GM12878 (cell line): Measurements from ENCODE around the gene TARBP1. TPM values are rescaled to one million over a fixed set of nuclear protein-coding genes. Genes with fewer than 3 reads are reported as not detected.

ENCODE experiments used
- BMI1 ChIP-seq: fragments of 450-650 bp; IDR thresholded peaks from 2 replicates; pipeline ENCODE4 v1.6.1; 2016; ENCODE audit warnings: mild to moderate bottlenecking, moderate library complexity, borderline replicate concordance
- CREM ChIP-seq: IDR thresholded peaks from 2 replicates; pipeline ENCODE4 v1.6.1; 2014; ENCODE audit warnings: antibody characterized with exemption, low read depth
- E2F8 ChIP-seq: fragments of 450-650 bp; IDR thresholded peaks from 2 replicates; pipeline ENCODE4 v1.6.1; 2018; ENCODE audit warnings: mild to moderate bottlenecking, low read depth, moderate library complexity; ENCODE audit not compliant: partially characterized antibody
- ETV6 ChIP-seq, 2 experiments: fragments of 450-650 bp in 1 of 2; IDR thresholded peaks in 1 of 2; conservative IDR thresholded peaks in 1 of 2; 2 replicates each; pipeline ENCODE4 v1.6.1; 2014; ENCODE audit warnings: antibody characterized with exemption in 1 of 2, borderline replicate concordance in 1 of 2, low read depth in 1 of 2, mild to moderate bottlenecking in 1 of 2, moderate library complexity in 1 of 2
- HSF1 ChIP-seq: fragments of 150-350 bp; IDR thresholded peaks from 2 replicates; pipeline ENCODE4 v1.6.1; 2014; ENCODE audit warnings: mild to moderate bottlenecking, low read depth, low read length
- IKZF1 ChIP-seq: fragments of 450-650 bp; conservative IDR thresholded peaks from 2 replicates; pipeline ENCODE4 v1.6.1; 2017; ENCODE audit warnings: antibody characterized with exemption, mild to moderate bottlenecking
- IRF5 ChIP-seq: fragments of 450-650 bp; IDR thresholded peaks from 2 replicates; pipeline ENCODE4 v1.6.1; 2017; ENCODE audit warnings: borderline replicate concordance
- KDM1A ChIP-seq: fragments of 200-600 bp; sonication (generic); IDR thresholded peaks from 2 replicates; pipeline ENCODE4 v1.6.1; 2016; ENCODE audit warnings: borderline replicate concordance
- MLLT1 ChIP-seq: fragments of 450-650 bp; IDR thresholded peaks from 2 replicates; pipeline ENCODE4 v1.6.1; 2016; ENCODE audit warnings: mild to moderate bottlenecking
- MYB ChIP-seq: fragments of 150-350 bp; IDR thresholded peaks from 2 replicates; pipeline ENCODE4 v1.6.1; 2014; ENCODE audit warnings: mild to moderate bottlenecking, low read depth, low read length, borderline replicate concordance
- NBN ChIP-seq: fragments of 450-650 bp; IDR thresholded peaks from 2 replicates; pipeline ENCODE4 v1.6.1; 2016
- NFXL1 ChIP-seq: fragments of 450-650 bp; IDR thresholded peaks from 2 replicates; pipeline ENCODE4 v1.6.1; 2017; ENCODE audit warnings: antibody characterized with exemption, mild to moderate bottlenecking, borderline replicate concordance
- PBX3 ChIP-seq: IDR thresholded peaks from 2 replicates; pipeline ENCODE4 v1.6.1; 2011; ENCODE audit warnings: mild to moderate bottlenecking, low read depth, low read length, moderate library complexity; ENCODE audit not compliant: insufficient replicate concordance
- POU2F2 ChIP-seq: IDR thresholded peaks from 3 replicates; pipeline ENCODE4 v1.6.1; 2011; ENCODE audit warnings: low read depth, mild to moderate bottlenecking, low read length, borderline replicate concordance
- RB1 ChIP-seq: fragments of 450-650 bp; formaldehyde crosslinking; IDR thresholded peaks from 2 replicates; pipeline ENCODE4 v1.6.1; 2017; ENCODE audit warnings: mild to moderate bottlenecking, borderline replicate concordance
- RFX5 ChIP-seq: IDR thresholded peaks from 2 replicates; pipeline ENCODE4 v1.6.1; 2011; ENCODE audit warnings: low read depth, low read length, improper control_type of control experiment
- SREBF2 ChIP-seq: IDR thresholded peaks from 2 replicates; pipeline ENCODE4 v1.6.1; 2012; ENCODE audit warnings: mild to moderate bottlenecking, low read length
- ZBTB4 ChIP-seq: fragments of 450-650 bp; formaldehyde crosslinking; IDR thresholded peaks from 2 replicates; pipeline ENCODE4 v1.4.0; 2022; ENCODE audit warnings: mild to moderate bottlenecking, moderate library complexity
- polyA plus RNA-seq, 11 experiments: library from polyadenylated mRNA; depleted of rRNA in 4 of 11; unstranded in 6 of 11; stranded (reverse) in 5 of 11; fragments of >200 nt; fragmentation: Nextera tagmentation in 4 of 11; fragmentation: Illumina TruSeq in 1 of 11; extraction: Ambion mirVana in 4 of 11; extraction: Trizol in 1 of 11; gene quantifications; 1 replicate in 1 of 11; 2 replicates in 10 of 11; pipeline versions ENCODE4 v1.2.1 to v1.2.3, GENCODE V29; 2011 to 2016; ENCODE audit warnings: inconsistent platforms in 2 of 11, missing spikeins in 2 of 11, low read depth in 1 of 11
- total RNA-seq, 4 experiments: library from RNA; depleted of rRNA in 3 of 4; stranded (reverse); fragments of >200 nt in 3 of 4; fragmentation: Illumina TruSeq in 1 of 4; extraction: Trizol in 1 of 4; gene quantifications; 2 replicates each; pipeline versions ENCODE4 v1.2.1 to v1.2.3, GENCODE V29; 2013 to 2021

TARBP1 gene
- total and polyA plus RNA-seq, 10 of the 15 experiments (the other 5 are each of a cell fraction or from before 2014, with no cell fraction given) = 10.8 to 94.4 (median 35.3) TPM

GRCh38 chr1:234398849-234399381 lies 80.1 kb downstream of the TARBP1 start (continued):
- TF ChIP-seq POU2F2 = no peak
- 0 out of 2 replicates have a peak, but pooled peaks have one; percentile 31 for TF ChIP-seq IKZF1
- no peak for TF ChIP-seq ETV6 (conservative IDR thresholded peaks at IDR 0.05 in 1 of 2, IDR thresholded peaks at IDR 0.05 in 1 of 2; ENCODE audit: borderline replicate concordance in 1 of 2, low read depth in 1 of 2)
- no peak for TF ChIP-seq MYB
- no peak for TF ChIP-seq KDM1A
- TF ChIP-seq RFX5 = no peak
- no peak for TF ChIP-seq NBN
- peak; percentile 87 for TF ChIP-seq CREM
- TF ChIP-seq IRF5 = no peak
- TF ChIP-seq HSF1 = no peak
- no peak for TF ChIP-seq E2F8
- no peak for TF ChIP-seq SREBF2
- TF ChIP-seq NFXL1 = no peak
- no peak for TF ChIP-seq PBX3
- 0 out of 2 replicates have a peak, but pooled peaks have one; percentile 10 for TF ChIP-seq BMI1
- no peak for TF ChIP-seq RB1
- TF ChIP-seq MLLT1 = no peak
- TF ChIP-seq ZBTB4 (CRISPR knock-in tag) = no peak
